Measurements from ENCODE around the gene REEP1.

DNA sequence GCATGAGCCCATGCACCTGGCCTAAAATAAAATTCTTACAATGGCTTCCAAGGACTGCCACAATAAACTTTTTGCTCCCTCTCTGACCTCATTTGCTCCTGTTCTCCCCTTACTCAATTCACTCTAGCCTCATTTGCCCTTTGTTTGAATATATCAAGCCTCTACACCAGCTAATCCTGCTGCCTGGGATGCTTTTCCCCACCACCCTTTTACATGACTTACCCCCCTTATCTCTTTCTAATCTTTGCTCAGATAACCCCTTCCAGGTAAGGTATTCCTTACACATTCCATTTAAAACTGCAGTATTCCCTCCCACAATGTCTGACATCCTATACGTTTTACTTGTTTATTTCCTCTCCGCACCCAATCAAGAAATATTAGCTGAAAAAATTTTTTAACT, 164.8 kb downstream of the REEP1 start:
- TF ChIP-seq, protein P1, sequence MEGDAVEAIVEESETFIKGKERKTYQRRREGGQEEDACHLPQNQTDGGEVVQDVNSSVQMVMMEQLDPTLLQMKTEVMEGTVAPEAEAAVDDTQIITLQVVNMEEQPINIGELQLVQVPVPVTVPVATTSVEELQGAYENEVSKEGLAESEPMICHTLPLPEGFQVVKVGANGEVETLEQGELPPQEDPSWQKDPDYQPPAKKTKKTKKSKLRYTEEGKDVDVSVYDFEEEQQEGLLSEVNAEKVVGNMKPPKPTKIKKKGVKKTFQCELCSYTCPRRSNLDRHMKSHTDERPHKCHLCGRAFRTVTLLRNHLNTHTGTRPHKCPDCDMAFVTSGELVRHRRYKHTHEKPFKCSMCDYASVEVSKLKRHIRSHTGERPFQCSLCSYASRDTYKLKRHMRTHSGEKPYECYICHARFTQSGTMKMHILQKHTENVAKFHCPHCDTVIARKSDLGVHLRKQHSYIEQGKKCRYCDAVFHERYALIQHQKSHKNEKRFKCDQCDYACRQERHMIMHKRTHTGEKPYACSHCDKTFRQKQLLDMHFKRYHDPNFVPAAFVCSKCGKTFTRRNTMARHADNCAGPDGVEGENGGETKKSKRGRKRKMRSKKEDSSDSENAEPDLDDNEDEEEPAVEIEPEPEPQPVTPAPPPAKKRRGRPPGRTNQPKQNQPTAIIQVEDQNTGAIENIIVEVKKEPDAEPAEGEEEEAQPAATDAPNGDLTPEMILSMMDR (IDR thresholded peaks at IDR 0.05) = no peak
- TF ChIP-seq POLR2A (IDR thresholded peaks at IDR 0.05) = no peak

All from uterus (tissue), 2 donors.